H1 (cell line): ENCODE data around the gene LYPD3. TPM values are rescaled to one million over a fixed set of nuclear protein-coding genes. Genes with fewer than 3 reads are reported as not detected.

Experiments
- CTCF ChIA-PET: fragments of 300-600 bp; sonication (Branson Sonifier 250); formaldehyde crosslinking; loops from one replicate; lab custom pipeline; 2021; ENCODE audit not compliant: partially characterized antibody; lab: Charles Lee
- POLR2A ChIA-PET: fragments of 300-600 bp; sonication (Branson Sonifier 250); formaldehyde crosslinking; loops from one replicate; lab custom pipeline; 2021; ENCODE audit warnings: inconsistent platforms; ENCODE audit not compliant: partially characterized antibody; lab: Charles Lee
- DNase-seq, 2 experiments: peaks; one replicate each; pipeline versions ENCODE4 v3.0.0 to v3.0.0-alpha.2; 2010 to 2022; ENCODE audit warnings: low spot score in 2 of 2, low read depth in 1 of 2, mixed read lengths in 1 of 2
- FAIRE-seq: peaks from 2 replicates; lab custom pipeline; 2011; peaks lifted over from hg19 to GRCh38; lab: Jason Lieb, UNC
- H2AFZ ChIP-seq: 2 replicates; pipeline ENCODE4 v1.8.1; 2012; ENCODE audit warnings: low read length, inconsistent platforms
- H2AK5ac ChIP-seq: 2 replicates; pipeline ENCODE4 v1.6.1; 2013; ENCODE audit warnings: low read depth, low read length
- H2BK120ac ChIP-seq: replicated peaks from 2 replicates; pipeline ENCODE3; 2013; ENCODE audit warnings: low read depth, low read length, inconsistent platforms
- H2BK12ac ChIP-seq: 2 replicates; pipeline ENCODE4 v1.6.1; 2013; ENCODE audit warnings: low read depth, low read length
- H2BK15ac ChIP-seq: 2 replicates; pipeline ENCODE4 v1.6.1; 2013; ENCODE audit warnings: low read length
- H2BK20ac ChIP-seq: 2 replicates; pipeline ENCODE4 v1.6.1; 2013; ENCODE audit warnings: low read length
- H2BK5ac ChIP-seq: 2 replicates; pipeline ENCODE4 v1.6.1; 2013; ENCODE audit warnings: low read depth, low read length
- H3K14ac ChIP-seq: 2 replicates; pipeline ENCODE4 v1.6.1; 2013; ENCODE audit warnings: inconsistent platforms; ENCODE audit not compliant: insufficient read length
- H3K18ac ChIP-seq: 2 replicates; pipeline ENCODE4 v1.6.1; 2013; ENCODE audit warnings: low read length; ENCODE audit errors: extremely low read depth
- H3K23ac ChIP-seq: 2 replicates; pipeline ENCODE4 v1.6.1; 2013; ENCODE audit warnings: inconsistent platforms; ENCODE audit not compliant: insufficient read length
- H3K23me2 ChIP-seq: 2 replicates; pipeline ENCODE4 v1.6.1; 2013; ENCODE audit warnings: low read depth, low read length
- H3K27ac ChIP-seq: 2 replicates; pipeline ENCODE4 v1.6.1; 2011; ENCODE audit warnings: low read depth, low read length, inconsistent platforms
- H3K27me3 ChIP-seq, 4 experiments: replicated peaks in 1 of 4; 1 replicate in 1 of 4; 2 replicates in 3 of 4; pipeline versions ENCODE4 v1.6.1 to v1.8.1; 2011 to 2013; ENCODE audit warnings: low read length in 3 of 4, mild to moderate bottlenecking in 3 of 4, inconsistent platforms in 2 of 4, mixed read lengths in 2 of 4, moderate library complexity in 1 of 4; ENCODE audit not compliant: control insufficient read depth in 3 of 4, insufficient read depth in 3 of 4; ENCODE audit errors: extremely low read depth in 1 of 4
- H3K36me3 ChIP-seq, 4 experiments: 2 replicates each; pipeline versions ENCODE4 v1.6.1 to v1.8.1; 2011 to 2013; ENCODE audit warnings: mild to moderate bottlenecking in 4 of 4, low read length in 3 of 4, moderate library complexity in 2 of 4, control low read depth in 1 of 4, inconsistent platforms in 1 of 4; ENCODE audit not compliant: insufficient read depth in 4 of 4, control insufficient read depth in 2 of 4
- H3K4ac ChIP-seq: replicated peaks from 2 replicates; pipeline ENCODE3; 2013; ENCODE audit warnings: low read length, low read depth, mixed read lengths, inconsistent platforms; ENCODE audit not compliant: insufficient read length
- H3K4me1 ChIP-seq, 4 experiments: replicated peaks in 1 of 4; 1 replicate in 1 of 4; 2 replicates in 3 of 4; pipeline versions ENCODE4 v1.6.1 to v1.8.1; 2011 to 2013; ENCODE audit warnings: low read length in 3 of 4, inconsistent platforms in 2 of 4, mixed read lengths in 1 of 4; ENCODE audit not compliant: insufficient read depth in 4 of 4, control insufficient read depth in 3 of 4
- H3K4me2 ChIP-seq, 2 experiments: 2 replicates each; pipeline versions ENCODE4 v1.6.1 to v1.8.1; 2011 to 2013; ENCODE audit warnings: low read depth in 2 of 2, low read length in 2 of 2, control low read depth in 1 of 2, inconsistent platforms in 1 of 2, mild to moderate bottlenecking in 1 of 2; ENCODE audit not compliant: insufficient read depth in 1 of 2
- H3K4me3 ChIP-seq, 4 experiments: fragments of 200-600, 300-600 bp in 1 of 4; sonication (generic), shearing (Covaris generic), sonication (Bioruptor Twin) in 1 of 4; 2 replicates each; pipeline versions ENCODE4 v1.5.1 to v1.8.1; 2011 to 2016; ENCODE audit warnings: low read length in 4 of 4, low read depth in 3 of 4, control low read depth in 2 of 4, inconsistent platforms in 2 of 4, mild to moderate bottlenecking in 2 of 4, mixed read lengths in 1 of 4, moderate library complexity in 1 of 4; ENCODE audit not compliant: insufficient read depth in 2 of 4; ENCODE audit errors: extremely low read depth in 1 of 4
- H3K56ac ChIP-seq: replicated peaks from 2 replicates; pipeline ENCODE3; 2013; ENCODE audit warnings: low read depth, mild to moderate bottlenecking, mixed read lengths, low read length, inconsistent platforms; ENCODE audit not compliant: insufficient read length
- H3K79me1 ChIP-seq: 2 replicates; pipeline ENCODE4 v1.6.1; 2013; ENCODE audit warnings: low read depth, low read length, control low read depth
- H3K79me2 ChIP-seq, 2 experiments: 2 replicates each; pipeline versions ENCODE4 v1.6.1 to v1.8.1; 2012 to 2013; ENCODE audit warnings: low read length in 2 of 2, mild to moderate bottlenecking in 2 of 2, inconsistent platforms in 1 of 2; ENCODE audit not compliant: insufficient read depth in 2 of 2, control insufficient read depth in 1 of 2
- H3K9ac ChIP-seq, 4 experiments: replicated peaks in 1 of 4; 1 replicate in 1 of 4; 2 replicates in 3 of 4; pipeline versions ENCODE4 v1.6.1 to v1.8.1; 2011 to 2013; ENCODE audit warnings: low read depth in 3 of 4, low read length in 3 of 4, control low read depth in 2 of 4, mild to moderate bottlenecking in 2 of 4, moderate library complexity in 2 of 4, inconsistent platforms in 1 of 4; ENCODE audit errors: extremely low read depth in 1 of 4
- H3K9me3 ChIP-seq, 2 experiments: 2 replicates each; pipeline versions ENCODE4 v1.6.1 to v1.8.1; 2012 to 2013; ENCODE audit warnings: mild to moderate bottlenecking in 2 of 2, moderate library complexity in 2 of 2, control low read depth in 1 of 2, inconsistent platforms in 1 of 2, low read depth in 1 of 2, low read length in 1 of 2, mixed read lengths in 1 of 2; ENCODE audit not compliant: insufficient read depth in 2 of 2
- H4K20me1 ChIP-seq, 2 experiments: replicated peaks in 1 of 2; 2 replicates each; pipeline versions ENCODE3 to v1.8.1; 2011 to 2013; ENCODE audit warnings: inconsistent platforms in 2 of 2, low read length in 2 of 2, mild to moderate bottlenecking in 1 of 2; ENCODE audit not compliant: insufficient read depth in 2 of 2, control insufficient read depth in 1 of 2
- H4K5ac ChIP-seq: 2 replicates; pipeline ENCODE4 v1.6.1; 2013; ENCODE audit warnings: low read length, low read depth, mixed read lengths, inconsistent platforms; ENCODE audit not compliant: insufficient read length
- H4K8ac ChIP-seq: 2 replicates; pipeline ENCODE4 v1.8.0; 2013; ENCODE audit warnings: mild to moderate bottlenecking, moderate library complexity, low read length, inconsistent platforms; ENCODE audit not compliant: insufficient read depth; ENCODE audit errors: extremely low read depth
- H4K91ac ChIP-seq: replicated peaks from 2 replicates; pipeline ENCODE3; 2013; ENCODE audit warnings: low read length, mixed read lengths, inconsistent platforms; ENCODE audit not compliant: insufficient read length
- BRCA1 ChIP-seq: IDR thresholded peaks from 2 replicates; pipeline ENCODE4 v1.6.1; 2012; ENCODE audit warnings: low read depth, low read length, improper control_type of control experiment
- CBX8 ChIP-seq: fragments of 300-800, 300-1000 bp; sonication (generic); IDR thresholded peaks from 2 replicates; pipeline ENCODE4 v1.7.1; 2016; ENCODE audit warnings: low read depth, low read length, borderline replicate concordance
- CEBPB ChIP-seq: IDR thresholded peaks from 2 replicates; pipeline ENCODE4 v1.6.1; 2012; ENCODE audit warnings: low read depth, low read length
- CTBP2 ChIP-seq: IDR thresholded peaks from 2 replicates; pipeline ENCODE4 v1.7.0; 2011; ENCODE audit warnings: borderline replicate concordance, mild to moderate bottlenecking, moderate library complexity, mixed read lengths, low read length; ENCODE audit not compliant: insufficient read depth, insufficient read length
- E2F6 ChIP-seq: IDR thresholded peaks from 2 replicates; pipeline ENCODE4 v1.6.1; 2012; ENCODE audit warnings: inconsistent platforms
- GABPA ChIP-seq: IDR thresholded peaks from 2 replicates; pipeline ENCODE4 v1.6.1; 2011; ENCODE audit warnings: mild to moderate bottlenecking, low read length, moderate library complexity, borderline replicate concordance; ENCODE audit not compliant: insufficient read depth
- GTF2F1 ChIP-seq: IDR thresholded peaks from 2 replicates; pipeline ENCODE4 v1.6.1; 2012; ENCODE audit warnings: low read depth, low read length, improper control_type of control experiment, borderline replicate concordance
- JUND ChIP-seq: IDR thresholded peaks from 2 replicates; pipeline ENCODE4 v1.6.1; 2011; ENCODE audit warnings: mild to moderate bottlenecking, improper control_type of control experiment, low read length
- MAX ChIP-seq: IDR thresholded peaks from 2 replicates; pipeline ENCODE4 v1.6.1; 2012; ENCODE audit warnings: inconsistent platforms
- POLR2AphosphoS5 ChIP-seq: IDR thresholded peaks from 2 replicates; pipeline ENCODE4 v1.6.1; 2011; ENCODE audit warnings: low read depth, low read length
- SIN3A ChIP-seq, 2 experiments: IDR thresholded peaks in 1 of 2; conservative IDR thresholded peaks in 1 of 2; 2 replicates each; pipeline ENCODE4 v1.6.1; 2011 to 2012; ENCODE audit warnings: low read length in 2 of 2, improper control_type of control experiment in 1 of 2, low read depth in 1 of 2, mild to moderate bottlenecking in 1 of 2
- SP1 ChIP-seq: IDR thresholded peaks from 2 replicates; pipeline ENCODE4 v1.6.1; 2011; ENCODE audit warnings: low read depth, low read length
- SP4 ChIP-seq: IDR thresholded peaks from 2 replicates; pipeline ENCODE4 v1.6.1; 2012; ENCODE audit warnings: low read length, inconsistent platforms
- YY1 ChIP-seq: IDR thresholded peaks from 2 replicates; pipeline ENCODE4 v1.6.1; 2011; ENCODE audit warnings: low read depth, mild to moderate bottlenecking, low read length
- WGBS, 2 experiments: shearing (Covaris generic) in 1 of 2; methylation state at CpG; one replicate each; pipeline versions ENCODE4 v1.1.6 to v1.1.7; 2013 to 2015; ENCODE audit warnings: low lambda C conversion rate in 2 of 2, mixed read lengths in 2 of 2, inconsistent platforms in 1 of 2, low coverage in 1 of 2, missing lambda C conversion rate in 1 of 2; ENCODE audit not compliant: insufficient replicate concordance in 2 of 2, insufficient coverage in 1 of 2, insufficient read length in 1 of 2; ENCODE audit errors: extremely low coverage in 1 of 2, missing lambda C conversion rate in 1 of 2; 5-methylcytosine and 5-hydroxymethylcytosine counted together
- polyA plus RNA-seq, 7 experiments: library from polyadenylated mRNA; depleted of rRNA in 3 of 7; stranded (reverse) in 5 of 7; unstranded in 2 of 7; fragments of >200 nt in 5 of 7; fragments of 200-250 nt in 2 of 7; gene quantifications; 1 replicate in 5 of 7; 2 replicates in 1 of 7; 4 replicates in 1 of 7; pipeline versions ENCODE4 v1.2.1 to v1.2.3, GENCODE V29; 2011 to 2013; ENCODE audit warnings: missing spikeins in 2 of 7, mixed read lengths in 2 of 7
- total RNA-seq: library from RNA; stranded (reverse); fragmentation: NEBNext Ultra II Directional; extraction: Animal tissue kit (Norgen Biotek cat#: 25700); gene quantifications from 2 replicates; pipeline ENCODE4 v1.2.1, GENCODE V29; 2021

The LYPD3 gene
- total and polyA plus RNA-seq, 2 of the 8 experiments (the other 6 are each of a cell fraction or from before 2014, with no cell fraction given) = 4.1 to 16.4 TPM

GRCh38 chr19:43478323-43478722, 12.9 kb upstream of the LYPD3 start:
- no peaks in the 10 kb centered on the region for H3K79me1 ChIP-seq
- no peak overlapping the region for H3K27ac ChIP-seq
- H2BK15ac ChIP-seq = no peak overlapping the region
- 0 out of 2 replicates have a peak overlapping the region, but pooled peaks have one; percentile 65 for H2AK5ac ChIP-seq
- DNase-seq = no peak
- H3K36me3 ChIP-seq = no peaks in the 10 kb centered on the region
- H4K5ac ChIP-seq = no peak overlapping the region
- H3K18ac ChIP-seq = no peak overlapping the region
- H3K9me3 ChIP-seq = no peaks in the 10 kb centered on the region
- no peak overlapping the region for H2BK5ac ChIP-seq
- POLR2A ChIA-PET = interaction anchor here (0.8 to 1.0 kb wide), 2 partner anchors 10 to 12 kb away, joined by 3 read pairs; no protein-coding TSS in a partner anchor
- no peaks in the 10 kb centered on the region; a peak in 3 of 7 replicates for H3K27me3 ChIP-seq
- H3K4me3 ChIP-seq = no peak overlapping the region
- H3K4me2 ChIP-seq = no peak overlapping the region
- no peak for TF ChIP-seq MAX
- no peak for TF ChIP-seq CTBP2
- TF ChIP-seq SP4 = no peak
- TF ChIP-seq SP1 = no peak
- no peak for TF ChIP-seq POLR2AphosphoS5
- no peak for TF ChIP-seq SIN3A (conservative IDR thresholded peaks at IDR 0.05 in 1 of 2, IDR thresholded peaks at IDR 0.05 in 1 of 2; ENCODE audit: low read depth in 1 of 2, low read length in 2 of 2)
- TF ChIP-seq YY1 = no peak
- TF ChIP-seq BRCA1 = no peak
- no peak for TF ChIP-seq GTF2F1
- TF ChIP-seq E2F6 = no peak
- TF ChIP-seq CEBPB = no peak
- TF ChIP-seq GABPA = no peak
- TF ChIP-seq JUND = no peak
- no peak for TF ChIP-seq CBX8
- H2BK120ac ChIP-seq = no peak overlapping the region
- 83% methylated on average over 3 of the region's 3 CpGs; no CpG with 5 or more reads in 1 of the 2 experiments for WGBS, 2 experiments
- CTCF ChIA-PET = interaction anchor here (0.7 to 2.6 kb wide), 5 partner anchors 21 to 46 kb away, joined by 3 to 6 read pairs (median 3); no protein-coding TSS in a partner anchor
- no peak overlapping the region for H2BK20ac ChIP-seq
- no peak overlapping the region for H2AFZ ChIP-seq
- 0 out of 2 replicates have a peak, but pooled peaks cover 3% of the 10 kb centered on the region for H3K23me2 ChIP-seq
- H3K9ac ChIP-seq = no peak overlapping the region
- no peaks in the 10 kb centered on the region for H3K79me2 ChIP-seq
- no peak for FAIRE-seq
- no peak overlapping the region for H3K4ac ChIP-seq
- H3K4me1 ChIP-seq = peaks cover 0 to 2% (median 0%) of the 10 kb centered on the region in 4 experiments; a peak in 3 of 7 replicates
- no peak overlapping the region for H3K56ac ChIP-seq
- H2BK12ac ChIP-seq = no peak overlapping the region
- H4K8ac ChIP-seq = no peak overlapping the region
- H4K20me1 ChIP-seq = no peaks in the 10 kb centered on the region
- H4K91ac ChIP-seq = no peak overlapping the region
- H3K14ac ChIP-seq = no peak overlapping the region
- no peak overlapping the region for H3K23ac ChIP-seq
